ENCODE data around the gene HLA-A.

GRCh38 chr6:29974901-29975560 is 32.7 kb downstream of the HLA-A start:
- TF ChIP-seq, protein P1, sequence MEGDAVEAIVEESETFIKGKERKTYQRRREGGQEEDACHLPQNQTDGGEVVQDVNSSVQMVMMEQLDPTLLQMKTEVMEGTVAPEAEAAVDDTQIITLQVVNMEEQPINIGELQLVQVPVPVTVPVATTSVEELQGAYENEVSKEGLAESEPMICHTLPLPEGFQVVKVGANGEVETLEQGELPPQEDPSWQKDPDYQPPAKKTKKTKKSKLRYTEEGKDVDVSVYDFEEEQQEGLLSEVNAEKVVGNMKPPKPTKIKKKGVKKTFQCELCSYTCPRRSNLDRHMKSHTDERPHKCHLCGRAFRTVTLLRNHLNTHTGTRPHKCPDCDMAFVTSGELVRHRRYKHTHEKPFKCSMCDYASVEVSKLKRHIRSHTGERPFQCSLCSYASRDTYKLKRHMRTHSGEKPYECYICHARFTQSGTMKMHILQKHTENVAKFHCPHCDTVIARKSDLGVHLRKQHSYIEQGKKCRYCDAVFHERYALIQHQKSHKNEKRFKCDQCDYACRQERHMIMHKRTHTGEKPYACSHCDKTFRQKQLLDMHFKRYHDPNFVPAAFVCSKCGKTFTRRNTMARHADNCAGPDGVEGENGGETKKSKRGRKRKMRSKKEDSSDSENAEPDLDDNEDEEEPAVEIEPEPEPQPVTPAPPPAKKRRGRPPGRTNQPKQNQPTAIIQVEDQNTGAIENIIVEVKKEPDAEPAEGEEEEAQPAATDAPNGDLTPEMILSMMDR (IDR thresholded peaks at IDR 0.05) = no peak
- TF ChIP-seq EZH2 (IDR thresholded peaks at IDR 0.05) = no peak
- TF ChIP-seq EZH2phosphoT487 (IDR thresholded peaks at IDR 0.05) = no peak
